LoVo (cell line): ENCODE measurements around the gene HACD2.
"Not testable (repeated sequence)": the region's sequence is repeated elsewhere in the genome, so short reads cannot be mapped to it uniquely, and the experiment has no call there.

ENCODE experiments used
- DNase-seq: peaks from one replicate; pipeline ENCODE4 v3.0.0-alpha.2; 2016; ENCODE audit warnings: low spot score

HACD2 gene

DNA sequence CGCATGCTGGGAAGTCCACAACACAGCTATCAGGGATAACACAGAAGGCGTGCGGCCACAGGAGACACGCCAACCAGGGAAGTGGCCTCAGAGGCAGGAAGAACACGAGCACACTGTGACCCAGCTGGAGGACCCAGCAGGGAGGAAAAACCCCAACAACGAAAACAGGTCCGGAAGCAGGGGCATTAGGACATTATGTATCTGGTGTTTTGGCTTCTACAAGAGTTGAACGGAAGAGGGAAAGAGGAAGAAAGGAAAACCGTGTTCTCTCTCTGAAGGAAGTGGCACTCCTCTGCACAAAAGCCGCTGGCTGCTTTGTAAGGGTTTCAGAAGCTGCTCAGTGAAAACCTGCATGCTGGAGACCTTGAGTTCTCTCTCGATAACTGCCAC lies 61.8 kb downstream of the HACD2 start:
- no peak for DNase-seq

GRCh38 chr3:123522320-123523022 lies 62.4 kb downstream of the HACD2 start:
- DNase-seq, result no peak

DNA sequence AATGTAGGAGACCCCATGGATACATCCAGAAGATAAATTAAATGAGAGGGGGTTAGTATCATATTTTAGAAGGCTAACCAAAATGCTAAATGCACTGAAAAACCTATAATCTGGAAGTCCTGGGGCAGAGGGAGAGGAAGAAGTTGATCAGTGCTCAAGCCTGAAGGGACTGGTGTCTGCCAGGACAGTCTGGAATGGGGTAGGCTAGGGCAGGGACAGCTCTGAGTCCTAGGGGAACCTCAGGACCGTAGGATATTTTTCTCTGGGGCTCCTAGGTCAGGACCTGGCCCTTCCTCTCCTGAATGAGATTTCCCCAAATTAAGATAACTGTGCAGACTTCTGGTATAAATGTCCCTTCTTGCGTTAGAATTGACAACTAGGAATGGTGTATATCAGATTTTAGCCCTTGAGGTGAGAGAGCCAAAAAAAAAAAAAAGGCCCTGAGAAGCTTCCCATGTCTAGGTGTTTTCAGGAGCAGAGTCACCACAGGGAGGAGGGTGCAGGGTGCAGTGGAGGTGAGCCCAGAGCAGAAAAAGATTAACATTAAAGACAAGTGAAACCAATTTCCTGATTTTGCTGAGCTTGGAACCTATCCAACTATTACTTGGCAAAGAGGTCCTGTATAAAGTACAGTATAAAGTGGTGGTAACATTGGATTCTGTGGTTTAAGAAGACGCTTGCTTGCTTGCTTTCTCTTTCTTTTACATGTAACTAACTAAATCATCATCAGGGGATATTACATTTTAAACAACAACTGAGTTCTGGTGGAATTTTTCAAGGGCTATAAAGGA lies 63.5 kb downstream of the HACD2 start:
- DNase-seq, result no peak

DNA sequence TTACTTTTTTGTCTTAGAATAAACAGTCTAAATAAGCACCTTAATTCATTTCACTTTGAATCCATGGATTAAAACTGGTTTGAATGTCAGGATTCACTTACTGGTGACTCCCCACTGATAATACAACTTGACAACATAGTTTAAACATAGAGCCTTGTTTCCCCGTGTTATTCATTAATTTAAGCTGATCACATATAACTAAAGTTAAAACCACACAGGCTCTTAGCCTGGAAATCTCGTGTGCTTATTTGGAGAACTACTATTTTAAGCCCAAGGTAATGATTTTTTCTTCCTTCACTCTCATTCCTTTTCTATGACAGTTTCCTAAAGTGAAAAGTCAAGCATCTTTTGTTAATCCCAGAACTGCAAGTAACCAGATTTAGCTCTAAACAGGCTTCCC lies 64.2 kb downstream of the HACD2 start:
- no peak for DNase-seq

DNA sequence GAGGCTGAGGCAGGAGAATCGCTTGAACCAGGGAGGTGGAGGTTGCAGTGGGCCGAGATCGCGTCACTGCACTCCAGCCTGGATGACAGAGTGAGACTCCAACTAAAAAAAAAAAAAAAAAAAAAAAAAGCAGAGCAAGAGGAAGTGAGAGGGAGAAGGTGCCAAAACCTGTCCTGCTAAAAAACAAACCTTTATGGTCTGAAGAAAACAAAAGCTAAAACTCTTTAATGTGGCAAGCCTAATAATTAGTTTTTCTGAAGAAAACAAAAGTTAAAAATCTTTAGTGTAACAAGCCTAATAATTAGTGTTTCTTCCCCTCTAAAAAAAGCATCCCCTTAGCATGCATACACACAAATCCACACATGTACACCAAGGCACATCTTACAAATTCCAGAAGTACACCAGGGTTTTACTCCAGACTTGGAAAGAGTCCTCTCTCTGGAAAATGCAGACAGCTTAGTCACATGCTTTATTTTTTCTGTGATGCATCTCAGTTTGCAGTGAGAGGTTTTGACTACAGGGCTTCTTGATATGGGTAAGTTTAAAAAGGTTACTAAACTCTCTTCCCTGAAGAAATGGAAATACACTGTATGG lies 65.9 kb downstream of the HACD2 start:
- no peak for DNase-seq

- DNase-seq, result no peak
Observed at GRCh38 chr3:123511726-123512125, 73.1 kb downstream of the HACD2 start.

GRCh38 chr3:123511084-123511483 lies 73.8 kb downstream of the HACD2 start:
- no peak for DNase-seq

DNA sequence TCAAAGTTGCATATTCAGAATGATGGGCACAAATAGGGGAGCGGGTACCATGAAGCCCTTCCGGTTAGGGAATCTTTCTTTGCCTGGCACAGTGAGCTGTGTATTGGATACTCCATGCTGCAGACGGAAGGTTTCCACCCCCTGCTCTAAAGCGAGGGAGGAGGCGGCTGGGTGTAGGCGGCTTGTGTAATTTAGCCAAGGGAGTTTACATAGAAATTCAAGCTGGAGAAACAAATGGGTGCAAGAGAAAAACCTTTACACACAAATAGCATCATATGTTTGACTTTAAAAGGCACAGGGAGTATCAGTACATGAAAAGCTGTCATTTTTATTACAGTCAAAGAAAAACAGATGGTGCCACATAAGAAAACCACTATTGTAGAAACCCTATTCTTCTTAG lies 76.7 kb downstream of the HACD2 start:
- no peak for DNase-seq

- no peak for DNase-seq
Observed at GRCh38 chr3:123505820-123506219, 79.0 kb downstream of the HACD2 start.

GRCh38 chr3:123503203-123503602 lies 81.7 kb downstream of the HACD2 start:
- DNase-seq, result no peak

DNA sequence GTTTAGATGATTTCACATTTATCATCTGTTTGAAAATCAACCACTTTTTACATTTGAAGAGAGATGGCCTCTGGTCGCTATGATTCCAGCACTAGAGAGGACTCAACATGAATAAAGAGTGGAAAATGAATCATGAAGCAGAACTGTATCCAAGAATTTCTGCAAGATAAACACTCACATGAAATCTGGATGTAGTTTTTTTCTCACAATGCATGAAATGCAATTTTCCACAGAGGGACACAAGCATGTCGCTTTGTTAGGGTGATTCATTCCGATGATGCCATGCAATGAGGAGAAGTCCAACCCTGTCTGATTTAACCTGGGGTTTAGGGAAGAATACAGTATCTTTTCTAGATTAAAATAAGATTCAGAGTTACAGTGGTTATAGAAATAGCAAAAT lies 85.5 kb downstream of the HACD2 start:
- no peak for DNase-seq

GRCh38 chr3:123498761-123499160 lies 86.1 kb downstream of the HACD2 start:
- DNase-seq, result no peak

DNA sequence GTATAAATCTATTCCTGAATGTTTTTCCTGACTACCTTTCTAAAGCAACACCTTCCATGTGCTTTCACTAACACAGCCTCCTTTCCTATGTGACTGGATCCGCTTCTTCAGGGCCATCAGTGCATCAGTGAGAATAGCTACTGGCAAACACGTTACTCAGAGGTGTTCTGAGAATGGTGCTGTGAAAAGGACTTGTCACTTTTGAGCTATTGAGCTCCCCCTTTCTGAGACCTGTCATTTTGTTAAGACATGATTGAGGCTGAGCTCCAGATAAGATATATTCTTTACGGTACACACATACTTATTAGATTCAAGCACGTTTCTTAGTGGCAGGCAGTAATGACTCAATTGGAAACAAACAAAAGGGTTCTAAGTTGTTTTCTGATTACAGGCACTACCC lies 90.9 kb downstream of the HACD2 start:
- DNase-seq, result no peak

- no peak for DNase-seq
Observed at GRCh38 chr3:123491966-123492587, 92.8 kb downstream of the HACD2 start.

DNA sequence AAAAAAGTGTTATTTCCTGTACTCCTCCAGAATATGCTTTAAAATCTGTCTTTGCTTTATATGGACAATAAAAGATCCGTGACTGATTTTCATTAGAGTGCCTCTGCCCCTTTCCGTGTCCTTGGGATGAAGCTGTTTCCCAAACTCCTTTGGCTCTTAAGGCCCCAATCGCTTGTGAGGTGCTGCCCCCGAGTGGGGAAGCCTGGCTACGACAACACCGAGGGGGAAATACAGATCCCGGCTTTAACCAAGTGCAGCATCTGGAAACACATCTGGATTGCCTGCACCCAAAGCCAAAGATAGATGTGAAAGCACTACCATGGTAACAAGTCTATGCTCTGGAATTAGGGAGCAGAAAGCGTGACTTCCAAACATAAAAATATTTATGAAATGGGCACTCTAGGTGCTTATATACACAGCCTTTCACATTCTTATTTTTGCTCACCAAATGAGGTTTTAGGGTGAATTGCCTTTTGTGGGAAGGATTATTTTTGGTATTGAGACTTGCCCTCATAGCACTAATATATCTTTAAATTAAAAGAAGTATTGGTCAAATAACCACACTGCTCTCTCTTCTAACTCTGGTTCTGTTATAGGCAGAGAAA lies 95.4 kb downstream of the HACD2 start:
- DNase-seq, result peak; percentile 59

DNA sequence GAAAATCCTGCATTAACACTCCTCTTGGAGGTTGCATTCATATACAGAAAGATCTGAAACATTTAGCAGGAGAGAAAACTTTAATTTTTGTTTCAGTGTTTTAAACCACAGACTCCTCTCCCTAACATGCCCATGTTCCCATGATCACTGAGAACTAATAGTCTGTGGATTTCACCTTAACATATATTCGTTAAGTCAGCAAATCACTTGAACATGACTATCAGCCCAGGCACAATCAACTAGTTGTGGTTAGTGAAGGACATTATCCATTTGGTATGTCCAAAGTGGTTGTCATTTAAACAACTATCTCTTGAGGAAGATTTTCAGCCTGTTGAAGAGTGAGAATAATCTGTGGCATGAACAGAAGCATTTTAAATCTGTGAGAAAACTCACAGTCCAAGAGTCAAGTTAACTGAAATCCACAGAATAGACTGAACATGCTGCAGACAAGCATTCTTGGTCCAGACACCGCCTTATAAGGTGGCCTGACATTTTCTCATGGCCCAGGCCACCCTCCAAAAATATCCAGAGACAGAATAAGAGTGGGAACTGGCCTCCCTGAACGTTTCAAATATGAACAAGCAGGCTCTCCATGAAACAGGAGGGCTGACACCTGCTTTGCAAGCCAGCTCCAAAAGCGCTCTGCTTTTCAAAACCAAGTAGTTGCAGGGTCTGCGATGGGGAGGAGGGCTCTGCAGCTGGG lies 96.1 kb downstream of the HACD2 start:
- no peak for DNase-seq

- not testable (repeated sequence) for DNase-seq
Observed at GRCh38 chr3:123487063-123487462, 97.8 kb downstream of the HACD2 start.

DNA sequence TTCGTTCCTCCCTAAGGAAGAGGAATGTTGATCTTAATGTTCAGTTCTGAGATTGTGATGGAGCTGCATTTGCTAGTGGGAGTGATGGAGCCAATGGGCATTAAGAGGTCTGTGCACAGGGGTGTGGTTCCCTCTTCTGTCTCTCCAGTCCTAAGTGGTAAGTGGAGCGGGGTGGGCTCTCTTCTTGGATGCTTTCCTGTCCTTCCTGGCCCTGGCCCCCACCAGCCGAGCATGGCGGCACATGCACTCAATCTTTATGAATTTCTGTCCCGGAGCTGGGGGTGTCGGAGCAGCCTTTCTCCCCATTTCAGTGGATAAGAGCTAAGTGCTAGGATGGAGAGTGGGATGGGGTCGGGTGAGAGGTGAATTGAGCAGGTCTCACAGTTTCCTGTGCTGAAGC lies 98.4 kb downstream of the HACD2 start:
- no peak for DNase-seq

DNA sequence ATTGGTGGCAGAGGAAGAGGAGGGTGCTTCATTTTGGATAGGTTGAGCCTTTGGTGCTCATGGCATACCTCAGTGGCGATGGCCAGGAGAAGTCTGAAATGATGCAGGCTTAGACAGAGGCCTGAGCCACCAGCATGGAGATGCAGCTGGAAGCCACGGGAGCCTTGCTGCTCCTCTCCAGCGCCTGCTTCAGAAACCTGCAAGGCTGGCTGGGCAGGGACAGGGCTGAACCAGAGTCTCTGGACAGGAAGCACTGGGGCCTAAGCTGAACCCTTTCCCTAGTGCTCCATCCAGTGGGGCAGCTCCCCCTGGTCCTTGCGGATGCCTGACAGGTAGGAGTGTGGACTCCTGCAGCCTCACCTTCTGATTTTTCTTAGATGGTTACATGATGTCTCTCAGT lies 99.3 kb downstream of the HACD2 start:
- no peak for DNase-seq

DNA sequence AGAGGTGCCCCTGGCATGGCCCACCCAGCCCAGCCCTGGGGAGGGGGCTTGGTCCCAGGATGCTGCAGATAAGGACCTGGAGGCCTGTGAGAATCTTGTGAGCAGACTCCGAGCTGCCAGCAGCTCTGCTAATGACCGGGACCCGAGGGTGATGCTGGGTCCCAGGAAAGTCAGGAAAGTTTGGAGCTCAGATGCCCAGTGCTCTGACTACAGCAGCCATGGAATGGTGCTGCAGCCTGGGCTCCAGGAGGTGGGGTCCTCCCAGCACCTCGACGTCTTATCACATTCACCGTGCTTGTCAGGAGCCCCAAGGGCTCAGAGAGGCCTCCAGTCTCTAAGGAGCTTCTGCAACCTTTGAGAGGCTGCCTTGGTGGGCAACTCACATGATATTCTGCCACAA lies 101.7 kb downstream of the HACD2 start:
- no peak for DNase-seq

- DNase-seq, result no peak
Observed at GRCh38 chr3:123481722-123482457, 103.0 kb downstream of the HACD2 start.
